Measurements from ENCODE around the gene TTLL10.
"Not testable (repeated sequence)": the region's sequence is repeated elsewhere in the genome, so short reads cannot be mapped to it uniquely, and the experiment has no call there.

Gene TTLL10

DNA sequence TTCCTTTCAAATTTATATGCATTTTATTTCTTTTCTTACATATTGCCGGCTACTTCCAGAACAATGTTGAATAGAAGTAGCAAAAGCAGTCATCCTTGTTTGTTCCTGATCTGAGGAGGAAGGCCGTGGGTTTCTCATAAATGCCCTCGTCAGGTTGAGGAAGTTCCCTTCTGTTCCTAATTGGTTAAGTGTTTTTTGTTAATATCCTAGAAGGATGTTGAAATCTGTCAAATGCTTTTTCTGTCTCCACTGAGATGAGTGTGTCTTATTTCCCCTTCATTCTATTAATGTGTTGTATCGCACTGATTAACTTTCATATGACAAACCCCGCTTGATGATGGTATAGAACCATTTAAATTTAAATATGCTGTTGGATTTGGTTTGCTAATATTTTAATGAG lies 15.4 kb downstream of the TTLL10 start:
- Histone ChIP-seq H3K79me2 (ENCODE audit: insufficient read depth, low read depth) (no peaks in the 10 kb centered on the region), H4K20me1 (ENCODE audit: insufficient read depth) (no peaks in the 10 kb centered on the region), H3K27me3 (ENCODE audit: insufficient read depth, low read depth) (peaks cover 85% of the 10 kb centered on the region), H2AFZ (ENCODE audit: low read depth) (no peak overlapping the region), H3K27ac (no peak overlapping the region), H3K9ac (no peak overlapping the region), H3K4me2 (no peak overlapping the region), H3K36me3 (ENCODE audit: insufficient read depth) (no peaks in the 10 kb centered on the region), H3K4me1 (ENCODE audit: low read depth, poor library complexity, severe bottlenecking) (no peaks in the 10 kb centered on the region), H3K4me3 (IDR thresholded peaks at IDR 0.05; ENCODE audit: insufficient read depth, low read depth, low read length) (no peak overlapping the region)
- TF ChIP-seq, protein P1, sequence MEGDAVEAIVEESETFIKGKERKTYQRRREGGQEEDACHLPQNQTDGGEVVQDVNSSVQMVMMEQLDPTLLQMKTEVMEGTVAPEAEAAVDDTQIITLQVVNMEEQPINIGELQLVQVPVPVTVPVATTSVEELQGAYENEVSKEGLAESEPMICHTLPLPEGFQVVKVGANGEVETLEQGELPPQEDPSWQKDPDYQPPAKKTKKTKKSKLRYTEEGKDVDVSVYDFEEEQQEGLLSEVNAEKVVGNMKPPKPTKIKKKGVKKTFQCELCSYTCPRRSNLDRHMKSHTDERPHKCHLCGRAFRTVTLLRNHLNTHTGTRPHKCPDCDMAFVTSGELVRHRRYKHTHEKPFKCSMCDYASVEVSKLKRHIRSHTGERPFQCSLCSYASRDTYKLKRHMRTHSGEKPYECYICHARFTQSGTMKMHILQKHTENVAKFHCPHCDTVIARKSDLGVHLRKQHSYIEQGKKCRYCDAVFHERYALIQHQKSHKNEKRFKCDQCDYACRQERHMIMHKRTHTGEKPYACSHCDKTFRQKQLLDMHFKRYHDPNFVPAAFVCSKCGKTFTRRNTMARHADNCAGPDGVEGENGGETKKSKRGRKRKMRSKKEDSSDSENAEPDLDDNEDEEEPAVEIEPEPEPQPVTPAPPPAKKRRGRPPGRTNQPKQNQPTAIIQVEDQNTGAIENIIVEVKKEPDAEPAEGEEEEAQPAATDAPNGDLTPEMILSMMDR (conservative IDR thresholded peaks at IDR 0.05; ENCODE audit: low read depth, low read length), result no peak

DNA sequence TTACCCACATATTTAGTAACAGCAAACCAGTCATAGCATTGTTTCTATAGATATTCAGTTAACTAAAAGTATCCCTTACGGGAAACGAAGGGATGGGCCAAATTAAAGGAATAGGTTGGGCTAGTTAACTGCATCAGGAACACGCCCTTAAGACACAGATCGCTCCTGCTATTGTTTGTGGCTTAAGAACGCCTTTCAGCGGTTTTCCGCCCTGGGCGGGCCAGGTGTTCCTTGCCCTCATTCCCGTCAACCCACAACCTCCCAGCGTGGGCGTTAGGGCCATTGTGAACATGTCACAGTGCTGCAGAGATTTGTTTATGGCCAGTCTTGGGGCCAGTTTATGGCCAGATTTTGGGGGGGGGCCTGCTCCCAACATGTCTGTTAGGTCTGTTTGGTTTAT lies 18.1 kb downstream of the TTLL10 start:
- Histone ChIP-seq H2AFZ (ENCODE audit: low read depth) (no peak overlapping the region), H3K27ac (no peak overlapping the region), H3K4me2 (no peak overlapping the region), H3K36me3 (ENCODE audit: insufficient read depth) (no peaks in the 10 kb centered on the region), H3K27me3 (ENCODE audit: insufficient read depth, low read depth) (peaks cover 88% of the 10 kb centered on the region), H3K4me1 (ENCODE audit: low read depth, poor library complexity, severe bottlenecking) (no peaks in the 10 kb centered on the region), H3K9ac (no peak overlapping the region), H3K79me2 (ENCODE audit: insufficient read depth, low read depth) (no peaks in the 10 kb centered on the region), H4K20me1 (ENCODE audit: insufficient read depth) (no peaks in the 10 kb centered on the region), H3K4me3 (IDR thresholded peaks at IDR 0.05; ENCODE audit: insufficient read depth, low read depth, low read length) (no peak overlapping the region)
- TF ChIP-seq, protein P1 (conservative IDR thresholded peaks at IDR 0.05; ENCODE audit: low read depth, low read length), result no peak

DNA sequence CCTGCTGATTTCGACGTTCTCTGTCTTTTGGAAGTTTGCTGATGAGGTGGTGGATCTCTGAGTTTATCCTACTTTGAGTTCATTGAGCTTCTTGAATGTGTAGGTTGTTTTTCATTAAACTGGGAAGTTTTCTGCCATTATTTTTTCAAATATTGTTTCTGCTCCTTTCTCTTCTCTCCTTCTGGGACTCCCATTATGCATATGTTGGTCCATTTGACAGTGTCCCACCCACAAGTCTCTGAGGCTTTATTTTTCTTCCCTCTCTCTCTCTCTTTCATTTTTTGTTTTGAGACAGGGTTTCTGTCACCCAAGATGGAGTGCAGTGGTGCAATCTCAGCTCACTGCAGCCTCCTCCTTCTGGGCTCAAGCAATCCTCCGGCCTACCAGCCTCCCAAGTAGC lies 21.0 kb downstream of the TTLL10 start:
- no peaks in the 10 kb centered on the region for H3K4me1 ChIP-seq (ENCODE audit: low read depth, poor library complexity, severe bottlenecking)
- H3K9ac ChIP-seq, result no peak overlapping the region
- no peaks in the 10 kb centered on the region for H3K36me3 ChIP-seq (ENCODE audit: insufficient read depth)
- H3K27me3 ChIP-seq (ENCODE audit: insufficient read depth, low read depth), result peaks cover 63% of the 10 kb centered on the region
- no peak overlapping the region for H3K4me3 ChIP-seq (IDR thresholded peaks at IDR 0.05; ENCODE audit: insufficient read depth, low read depth, low read length)
- no peaks in the 10 kb centered on the region for H3K79me2 ChIP-seq (ENCODE audit: insufficient read depth, low read depth)
- H3K4me2 ChIP-seq, result no peak overlapping the region
- H3K27ac ChIP-seq, result no peak overlapping the region
- no peak overlapping the region for H2AFZ ChIP-seq (ENCODE audit: low read depth)
- TF ChIP-seq, protein P1 (conservative IDR thresholded peaks at IDR 0.05; ENCODE audit: low read depth, low read length), result no peak
- no peaks in the 10 kb centered on the region for H4K20me1 ChIP-seq (ENCODE audit: insufficient read depth)

DNA sequence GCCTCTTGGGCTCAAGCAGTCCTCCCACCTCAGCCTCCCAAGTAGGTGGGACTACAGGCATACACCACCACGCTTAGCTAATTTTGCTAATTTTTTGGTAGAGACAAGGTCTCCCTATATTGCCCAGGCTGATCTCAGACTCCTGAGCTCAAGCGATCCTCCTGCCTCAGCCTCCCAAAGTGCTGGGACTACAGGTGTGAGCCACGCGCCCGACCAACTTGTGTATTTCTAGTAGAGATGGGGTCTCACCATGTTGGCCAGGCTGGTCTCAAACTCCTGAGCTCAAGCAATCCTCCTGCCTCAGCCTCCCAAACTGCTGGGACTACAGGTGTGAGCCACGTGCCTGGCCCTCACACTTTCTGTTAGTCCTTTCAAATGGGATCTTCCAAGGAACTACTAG lies 22.0 kb downstream of the TTLL10 start:
- H2AFZ ChIP-seq (ENCODE audit: low read depth); H3K79me2 ChIP-seq (ENCODE audit: insufficient read depth, low read depth); H3K27ac ChIP-seq; H3K4me3 ChIP-seq (IDR thresholded peaks at IDR 0.05; ENCODE audit: insufficient read depth, low read depth, low read length); H3K4me2 ChIP-seq; H3K9ac ChIP-seq; H3K4me1 ChIP-seq (ENCODE audit: low read depth, poor library complexity, severe bottlenecking); H3K36me3 ChIP-seq (ENCODE audit: insufficient read depth); H4K20me1 ChIP-seq (ENCODE audit: insufficient read depth): not testable (repeated sequence)
- peaks cover 65% of the 10 kb centered on the region; the same call in 1 of the 2 replicates for H3K27me3 ChIP-seq (ENCODE audit: insufficient read depth, low read depth)

DNA sequence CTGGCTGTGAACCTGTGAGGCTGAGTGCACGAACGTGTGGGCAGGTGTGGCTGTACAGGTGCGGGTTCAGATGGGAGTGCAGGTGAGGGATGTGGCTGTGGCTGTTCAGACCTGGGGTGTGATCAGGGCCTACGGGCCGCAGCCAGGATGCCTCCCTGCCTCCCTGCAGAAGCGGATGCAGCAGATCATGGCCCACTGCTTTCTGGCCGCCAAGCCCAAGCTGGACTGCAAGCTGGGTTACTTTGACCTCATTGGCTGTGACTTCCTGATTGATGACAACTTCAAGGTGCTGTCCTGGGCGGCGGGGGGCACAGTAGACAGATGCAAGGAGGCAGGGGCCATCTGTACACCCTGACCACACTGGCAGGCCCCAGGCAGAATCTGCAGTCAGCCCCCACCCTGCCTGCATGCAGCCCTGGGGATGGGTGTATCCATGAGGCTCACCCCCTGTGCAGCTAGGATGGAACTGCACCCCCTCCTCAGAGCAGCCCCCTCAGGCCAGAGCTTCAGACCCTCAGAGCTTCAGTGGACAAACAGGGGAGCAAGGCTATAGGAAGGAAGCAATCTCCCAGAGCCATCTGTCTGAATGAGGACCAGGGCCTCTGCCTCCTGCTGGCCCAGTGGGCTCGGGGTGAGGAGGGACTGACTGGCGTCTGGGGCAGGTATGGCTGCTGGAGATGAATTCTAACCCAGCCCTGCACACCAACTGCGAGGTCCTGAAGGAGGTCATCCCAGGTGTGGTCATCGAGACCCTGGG lies 22.9 kb downstream of the TTLL10 start:
- no peak overlapping the region for H3K27ac ChIP-seq
- H3K27me3 ChIP-seq (ENCODE audit: insufficient read depth, low read depth), result peaks cover 61% of the 10 kb centered on the region
- H3K79me2 ChIP-seq (ENCODE audit: insufficient read depth, low read depth), result no peaks in the 10 kb centered on the region
- TF ChIP-seq, protein P1 (conservative IDR thresholded peaks at IDR 0.05; ENCODE audit: low read depth, low read length), result no peak
- no peaks in the 10 kb centered on the region for H3K36me3 ChIP-seq (ENCODE audit: insufficient read depth)
- no peak overlapping the region for H3K4me3 ChIP-seq (IDR thresholded peaks at IDR 0.05; ENCODE audit: insufficient read depth, low read depth, low read length)
- no peaks in the 10 kb centered on the region for H4K20me1 ChIP-seq (ENCODE audit: insufficient read depth)
- no peak overlapping the region for H2AFZ ChIP-seq (ENCODE audit: low read depth)
- H3K4me1 ChIP-seq (ENCODE audit: low read depth, poor library complexity, severe bottlenecking), result no peaks in the 10 kb centered on the region
- no peak overlapping the region for H3K9ac ChIP-seq
- H3K4me2 ChIP-seq, result no peak overlapping the region
